Left lung (tissue), 10 donors: Measurements from ENCODE around the gene ARHGAP26. TPM values are rescaled to one million over a fixed set of nuclear protein-coding genes. Genes with fewer than 3 reads are reported as not detected.

ENCODE experiments used
- ATAC-seq: fragments of 200-7000 bp; cut with Tn5 transposase; one replicate; pipeline ENCODE4 v1.9.1; 2020; ENCODE audit warnings: moderate library complexity
- DNase-seq, 4 donors: peaks; one replicate each; pipeline ENCODE4 v3.0.0-alpha.2; 2013 to 2020
- H3K27ac ChIP-seq, 2 donors: fragments of 200-600 bp; sonication (generic) in 1 of 2; one replicate each; pipeline versions ENCODE4 v1.5.0 to v1.8.0; 2020 to 2021
- H3K27me3 ChIP-seq, 2 donors: fragments of 200-600 bp; sonication (generic) in 1 of 2; one replicate each; pipeline versions ENCODE4 v1.5.0 to v1.8.0; 2020 to 2021
- H3K36me3 ChIP-seq, 2 donors: fragments of 200-600 bp; sonication (generic) in 1 of 2; one replicate each; pipeline versions ENCODE4 v1.5.0 to v1.8.0; 2020 to 2021
- H3K4me1 ChIP-seq, 2 donors: fragments of 200-600 bp; one replicate each; pipeline ENCODE4 v1.8.0; 2021
- H3K4me3 ChIP-seq, 2 donors: fragments of 200-600 bp; sonication (generic) in 1 of 2; one replicate each; pipeline versions ENCODE4 v1.5.0 to v1.8.0; 2020 to 2021; ENCODE audit warnings: mild to moderate bottlenecking in 1 of 2
- H3K9me3 ChIP-seq, 2 donors: fragments of 200-600 bp; sonication (generic) in 1 of 2; one replicate each; pipeline versions ENCODE4 v1.5.0 to v1.8.0; 2020 to 2021
- intact Hi-C, 2 donors: fragments of 100-400 bp; cut with DNase I; formaldehyde crosslinking; loops; one replicate each; pipeline versions ENCODE4 v1.11.2 to v1.14.2; 2022
- polyA plus RNA-seq, 6 donors: library from polyadenylated mRNA; unstranded; fragments of 120-200 nt; gene quantifications; one replicate each; pipeline ENCODE4 v1.2.1, GENCODE V29; 2013; ENCODE audit not compliant: insufficient read length in 6 of 6
- total RNA-seq, 2 donors: library from RNA; stranded (reverse); fragmentation: NEBNext Ultra II Directional; extraction: Animal tissue kit (Norgen Biotek cat#: 25700); gene quantifications; one replicate each; pipeline ENCODE4 v1.2.1, GENCODE V29; 2021
- TF ChIP-seq, protein P1 (sequence below), 2 donors: fragments of 200-600 bp; sonication (generic) in 1 of 2; IDR thresholded peaks; one replicate each; pipeline versions ENCODE4 v1.5.0 to v1.8.0; 2021; ENCODE audit warnings: antibody characterized with exemption in 2 of 2
- donor health status: DM: no; HTN: yes; CAD: no.
- donor health status: DM: no; HTN: no; CAD: no.

ARHGAP26 gene
- total and polyA plus RNA-seq, 8 donors: 13.9 to 61.9 (median 14.9) TPM

DNA sequence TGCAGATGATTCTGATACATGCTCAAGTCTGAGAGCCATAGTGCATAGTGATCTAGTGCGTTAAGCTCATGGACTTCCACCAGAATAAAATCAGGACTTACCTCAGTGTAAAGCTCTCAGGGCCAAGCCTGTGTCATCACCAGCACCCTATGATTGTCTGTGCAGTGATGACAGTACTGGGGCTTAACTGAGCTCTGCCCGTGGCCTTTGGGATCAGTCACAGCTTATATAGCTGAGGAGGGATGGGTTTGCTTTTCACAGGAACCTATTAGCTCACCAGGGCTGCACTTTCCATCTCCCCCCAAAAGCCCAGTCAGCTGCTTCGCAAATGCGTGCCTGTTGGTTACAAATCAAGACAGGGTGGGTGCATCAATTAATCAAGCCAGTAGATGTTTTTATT lies 386.4 kb downstream of the ARHGAP26 start:
- intact Hi-C loops: no loop called here
- H3K27me3 ChIP-seq: no peaks in the 10 kb centered on the region
- DNase-seq (no peak), ATAC-seq (no peak)
- no peak overlapping the region for H3K4me3 ChIP-seq
- H3K27ac ChIP-seq: no peak overlapping the region
- TF ChIP-seq, protein P1, sequence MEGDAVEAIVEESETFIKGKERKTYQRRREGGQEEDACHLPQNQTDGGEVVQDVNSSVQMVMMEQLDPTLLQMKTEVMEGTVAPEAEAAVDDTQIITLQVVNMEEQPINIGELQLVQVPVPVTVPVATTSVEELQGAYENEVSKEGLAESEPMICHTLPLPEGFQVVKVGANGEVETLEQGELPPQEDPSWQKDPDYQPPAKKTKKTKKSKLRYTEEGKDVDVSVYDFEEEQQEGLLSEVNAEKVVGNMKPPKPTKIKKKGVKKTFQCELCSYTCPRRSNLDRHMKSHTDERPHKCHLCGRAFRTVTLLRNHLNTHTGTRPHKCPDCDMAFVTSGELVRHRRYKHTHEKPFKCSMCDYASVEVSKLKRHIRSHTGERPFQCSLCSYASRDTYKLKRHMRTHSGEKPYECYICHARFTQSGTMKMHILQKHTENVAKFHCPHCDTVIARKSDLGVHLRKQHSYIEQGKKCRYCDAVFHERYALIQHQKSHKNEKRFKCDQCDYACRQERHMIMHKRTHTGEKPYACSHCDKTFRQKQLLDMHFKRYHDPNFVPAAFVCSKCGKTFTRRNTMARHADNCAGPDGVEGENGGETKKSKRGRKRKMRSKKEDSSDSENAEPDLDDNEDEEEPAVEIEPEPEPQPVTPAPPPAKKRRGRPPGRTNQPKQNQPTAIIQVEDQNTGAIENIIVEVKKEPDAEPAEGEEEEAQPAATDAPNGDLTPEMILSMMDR (IDR thresholded peaks at IDR 0.05): no peak
- peaks cover 7 to 11% of the 10 kb centered on the region in 2 donors for H3K4me1 ChIP-seq
- no peaks in the 10 kb centered on the region for H3K9me3 ChIP-seq
- peaks cover 0 to 4% of the 10 kb centered on the region in 2 donors for H3K36me3 ChIP-seq

DNA sequence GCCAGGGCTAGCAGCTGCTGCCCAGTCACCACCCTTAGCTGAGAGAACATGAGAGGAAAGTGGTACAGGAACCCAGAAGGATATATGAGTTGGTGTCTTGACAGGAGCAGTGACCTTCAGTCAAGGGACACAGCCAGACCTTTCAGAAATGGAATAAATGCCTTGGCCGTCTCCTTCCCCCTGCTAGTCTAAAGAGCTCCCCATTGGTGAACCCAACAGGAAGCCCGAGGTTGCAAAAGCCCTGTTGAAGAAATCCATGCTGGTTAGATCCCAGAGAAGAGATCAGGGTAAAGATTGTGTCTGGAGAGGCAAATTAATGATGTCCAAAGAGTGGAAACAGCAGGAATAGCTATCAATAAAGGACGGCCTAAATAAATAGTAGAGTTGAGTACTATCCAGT lies 388.9 kb downstream of the ARHGAP26 start:
- Histone ChIP-seq H3K27me3 (no peaks in the 10 kb centered on the region), H3K9me3 (no peaks in the 10 kb centered on the region), H3K4me3 (no peak overlapping the region), H3K27ac (no peak overlapping the region), H3K36me3 (peaks cover 0 to 4% of the 10 kb centered on the region in 2 donors), H3K4me1 (peaks cover 0 to 3% of the 10 kb centered on the region in 2 donors)
- ATAC-seq (no peak), DNase-seq (no peak)
- TF ChIP-seq, protein P1 (IDR thresholded peaks at IDR 0.05): no peak
- intact Hi-C loops: no loop called here

GRCh38 chr5:143161885-143162540 lies 391.8 kb downstream of the ARHGAP26 start:
- TF ChIP-seq, protein P1 (IDR thresholded peaks at IDR 0.05): no peak
- no peaks in the 10 kb centered on the region for H3K36me3 ChIP-seq
- no peaks in the 10 kb centered on the region for H3K27me3 ChIP-seq
- ATAC-seq (no peak), DNase-seq (peak in 2 of 4 donors; percentile 44 to 48)
- intact Hi-C loops: no loop called here
- no peak overlapping the region for H3K4me3 ChIP-seq
- H3K27ac ChIP-seq: no peak overlapping the region
- H3K9me3 ChIP-seq: no peaks in the 10 kb centered on the region
- no peaks in the 10 kb centered on the region for H3K4me1 ChIP-seq

- intact Hi-C loops: no loop called here
- no peaks in the 10 kb centered on the region for H3K27me3 ChIP-seq
- H3K27ac ChIP-seq: no peak overlapping the region
- no peaks in the 10 kb centered on the region for H3K4me1 ChIP-seq
- H3K36me3 ChIP-seq: no peaks in the 10 kb centered on the region
- H3K9me3 ChIP-seq: no peaks in the 10 kb centered on the region
- no peak for DNase-seq
- TF ChIP-seq, protein P1 (IDR thresholded peaks at IDR 0.05): no peak
- H3K4me3 ChIP-seq: no peak overlapping the region
- ATAC-seq: no peak
Observed at GRCh38 chr5:143162810-143163209, 392.6 kb downstream of the ARHGAP26 start.

GRCh38 chr5:143164557-143164956 lies 394.4 kb downstream of the ARHGAP26 start:
- ATAC-seq: no peak
- H3K9me3 ChIP-seq: no peaks in the 10 kb centered on the region
- no peak overlapping the region for H3K4me3 ChIP-seq
- H3K36me3 ChIP-seq: no peaks in the 10 kb centered on the region
- DNase-seq: no peak
- H3K4me1 ChIP-seq: no peaks in the 10 kb centered on the region
- no peak overlapping the region for H3K27ac ChIP-seq
- H3K27me3 ChIP-seq: no peaks in the 10 kb centered on the region
- TF ChIP-seq, protein P1 (IDR thresholded peaks at IDR 0.05): no peak
- intact Hi-C loops: no loop called here
